ENCODE data around the gene PIGV. TPM values are rescaled to one million over a fixed set of nuclear protein-coding genes. Genes with fewer than 3 reads are reported as not detected.
A peak's percentile ranks its signal among the peaks of the same experiment; 100 is the strongest.

Gene PIGV
- total RNA-seq, 2 donors from 2014 or later, result 13.5 to 22.9 TPM

DNA sequence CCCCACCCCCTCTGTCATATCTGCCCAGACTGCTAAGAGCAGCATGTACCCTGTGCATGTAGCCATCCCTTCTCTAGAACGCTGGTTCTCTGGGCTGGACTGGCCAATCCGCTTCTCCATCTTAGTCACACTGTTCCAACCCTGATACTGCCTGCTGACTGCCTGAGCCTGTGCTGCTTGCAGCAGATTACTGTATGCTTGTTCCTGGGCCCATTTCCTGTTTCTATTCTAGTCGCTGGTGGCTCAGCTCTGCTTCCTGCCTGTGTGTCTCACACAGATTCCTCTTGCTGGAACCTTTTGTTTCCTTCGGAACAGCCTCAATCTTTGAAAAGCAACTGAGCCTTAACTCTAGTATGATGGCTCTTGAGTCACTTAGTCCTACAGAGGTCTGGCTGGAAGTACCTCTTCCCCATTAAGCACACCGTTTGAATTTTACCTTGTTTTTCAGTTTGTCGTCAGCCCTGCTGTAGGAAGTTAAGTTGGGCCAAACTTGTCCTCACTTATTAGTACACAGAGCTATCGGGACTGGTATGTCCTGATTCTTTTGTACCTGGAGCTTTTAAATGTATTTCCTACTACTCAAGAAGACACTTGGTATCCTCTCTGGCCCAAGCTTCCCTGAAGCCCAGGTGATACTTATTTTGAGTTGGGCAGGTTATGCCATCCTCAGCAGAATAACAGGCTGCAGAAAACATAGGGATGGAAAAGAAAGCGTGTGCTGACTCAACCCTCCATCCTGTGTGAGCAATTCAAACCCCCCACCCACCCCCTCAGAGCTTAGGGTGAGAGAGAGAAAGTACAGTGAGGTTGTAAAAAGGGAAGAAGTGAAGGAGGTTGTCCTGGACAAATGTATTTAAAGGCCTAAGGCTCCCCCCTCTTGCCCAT lies 43.4 kb upstream of the PIGV start:
- Histone ChIP-seq H3K36me3 (peaks cover 4% of the 10 kb centered on the region), H3K4me3 (peak overlapping the region; percentile 46), H3K4me1 (ENCODE audit: control insufficient read depth in 1 of 2, low read depth in 2 of 2) (peaks cover 46 to 60% of the 10 kb centered on the region in 2 donors), H3K9me3 (no peaks in the 10 kb centered on the region), H3K27ac (peak overlapping the region; percentile 69 to 90), H3K27me3 (replicated peaks; ENCODE audit: insufficient read depth) (no peaks in the 10 kb centered on the region)
- peak; percentile 68 for DNase-seq (ENCODE audit: low spot score)
- TF ChIP-seq, protein P1, sequence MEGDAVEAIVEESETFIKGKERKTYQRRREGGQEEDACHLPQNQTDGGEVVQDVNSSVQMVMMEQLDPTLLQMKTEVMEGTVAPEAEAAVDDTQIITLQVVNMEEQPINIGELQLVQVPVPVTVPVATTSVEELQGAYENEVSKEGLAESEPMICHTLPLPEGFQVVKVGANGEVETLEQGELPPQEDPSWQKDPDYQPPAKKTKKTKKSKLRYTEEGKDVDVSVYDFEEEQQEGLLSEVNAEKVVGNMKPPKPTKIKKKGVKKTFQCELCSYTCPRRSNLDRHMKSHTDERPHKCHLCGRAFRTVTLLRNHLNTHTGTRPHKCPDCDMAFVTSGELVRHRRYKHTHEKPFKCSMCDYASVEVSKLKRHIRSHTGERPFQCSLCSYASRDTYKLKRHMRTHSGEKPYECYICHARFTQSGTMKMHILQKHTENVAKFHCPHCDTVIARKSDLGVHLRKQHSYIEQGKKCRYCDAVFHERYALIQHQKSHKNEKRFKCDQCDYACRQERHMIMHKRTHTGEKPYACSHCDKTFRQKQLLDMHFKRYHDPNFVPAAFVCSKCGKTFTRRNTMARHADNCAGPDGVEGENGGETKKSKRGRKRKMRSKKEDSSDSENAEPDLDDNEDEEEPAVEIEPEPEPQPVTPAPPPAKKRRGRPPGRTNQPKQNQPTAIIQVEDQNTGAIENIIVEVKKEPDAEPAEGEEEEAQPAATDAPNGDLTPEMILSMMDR (IDR thresholded peaks at IDR 0.05), result no peak
- peak; percentile 99 for ATAC-seq (ENCODE audit: insufficient number of reproducible peaks, low FRiP score, low read depth)

DNA sequence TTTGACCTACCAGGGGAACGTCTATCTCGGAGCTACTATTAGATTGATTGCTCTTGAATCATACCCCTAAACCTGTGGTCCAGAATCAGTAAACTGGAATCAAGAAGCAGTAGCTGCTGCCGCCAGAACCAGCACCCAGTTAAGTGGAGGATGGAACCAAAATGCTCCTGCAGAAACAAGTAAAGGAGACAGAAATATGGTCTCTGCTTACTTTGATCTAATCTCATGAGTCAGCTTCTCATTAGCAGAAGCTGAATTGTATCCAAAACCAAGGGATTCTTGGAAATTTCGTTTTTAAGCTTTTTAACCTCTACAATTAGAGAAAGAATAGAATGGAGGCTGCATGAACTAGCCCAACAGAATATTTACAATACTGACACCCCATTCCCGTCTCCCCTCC lies 42.6 kb upstream of the PIGV start:
- Histone ChIP-seq H3K27ac (peak overlapping the region; percentile 69 to 90), H3K9me3 (no peaks in the 10 kb centered on the region), H3K36me3 (peaks cover 4% of the 10 kb centered on the region), H3K4me1 (ENCODE audit: control insufficient read depth in 1 of 2, low read depth in 2 of 2) (peaks cover 52 to 67% of the 10 kb centered on the region in 2 donors), H3K4me3 (no peak overlapping the region), H3K27me3 (replicated peaks; ENCODE audit: insufficient read depth) (no peaks in the 10 kb centered on the region)
- ATAC-seq (ENCODE audit: insufficient number of reproducible peaks, low FRiP score, low read depth), result no peak
- no peak for DNase-seq (ENCODE audit: low spot score)
- TF ChIP-seq, protein P1 (IDR thresholded peaks at IDR 0.05), result no peak

DNA sequence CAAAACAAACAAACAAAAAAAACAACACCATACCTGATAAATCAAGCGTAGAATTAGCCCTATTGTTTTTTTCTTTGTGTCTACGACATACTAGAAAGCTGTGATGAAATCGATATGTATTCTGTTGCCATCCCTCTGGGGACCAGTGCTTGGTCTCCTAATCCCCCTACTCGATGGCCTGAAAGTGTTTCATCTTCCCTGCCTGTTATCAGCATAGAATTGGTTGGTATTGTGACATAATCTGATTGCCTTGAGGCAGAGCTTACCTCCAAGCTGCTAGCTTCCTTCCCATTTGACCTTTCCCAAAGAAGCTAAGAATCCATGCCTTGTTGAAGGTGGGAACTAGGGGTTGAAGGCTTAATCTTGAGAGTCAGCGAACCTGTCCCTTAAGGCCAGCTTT lies 40.7 kb upstream of the PIGV start:
- Histone ChIP-seq H3K4me3 (no peak overlapping the region), H3K27me3 (replicated peaks; ENCODE audit: insufficient read depth) (no peaks in the 10 kb centered on the region), H3K27ac (peak overlapping the region; percentile 56 to 90), H3K36me3 (peaks cover 4% of the 10 kb centered on the region), H3K9me3 (no peaks in the 10 kb centered on the region), H3K4me1 (ENCODE audit: control insufficient read depth in 1 of 2, low read depth in 2 of 2) (peaks cover 54 to 81% of the 10 kb centered on the region in 2 donors)
- TF ChIP-seq, protein P1 (IDR thresholded peaks at IDR 0.05), result no peak
- DNase-seq (ENCODE audit: low spot score), result no peak
- ATAC-seq (ENCODE audit: insufficient number of reproducible peaks, low FRiP score, low read depth), result no peak

DNA sequence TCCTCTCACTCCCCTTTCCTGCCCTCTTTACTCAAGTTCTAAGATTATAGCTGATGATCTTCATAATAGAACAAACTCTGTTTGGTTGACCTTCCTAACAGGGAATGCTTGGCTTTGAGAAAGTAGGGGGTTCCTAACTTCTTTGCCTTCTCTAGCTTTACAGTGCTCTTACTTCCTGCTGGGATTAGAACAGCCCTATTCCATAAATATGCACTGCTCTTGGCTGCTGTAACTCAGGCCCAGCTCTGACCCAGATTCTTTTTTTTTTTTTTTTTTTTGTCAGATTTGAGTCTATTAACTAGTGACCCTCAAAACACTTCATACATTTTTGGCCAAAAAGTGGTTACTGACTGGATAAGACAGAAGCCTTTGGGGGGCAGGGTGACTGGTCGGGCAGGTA lies 39.4 kb upstream of the PIGV start:
- DNase-seq (ENCODE audit: low spot score), result no peak
- Histone ChIP-seq H3K4me1 (ENCODE audit: control insufficient read depth in 1 of 2, low read depth in 2 of 2) (peaks cover 51 to 90% of the 10 kb centered on the region in 2 donors), H3K4me3 (no peak overlapping the region), H3K27ac (peak overlapping the region; percentile 56 to 62), H3K36me3 (peaks cover 4% of the 10 kb centered on the region), H3K9me3 (no peaks in the 10 kb centered on the region), H3K27me3 (replicated peaks; ENCODE audit: insufficient read depth) (no peaks in the 10 kb centered on the region)
- TF ChIP-seq, protein P1 (IDR thresholded peaks at IDR 0.05), result no peak
- no peak for ATAC-seq (ENCODE audit: insufficient number of reproducible peaks, low FRiP score, low read depth)

DNA sequence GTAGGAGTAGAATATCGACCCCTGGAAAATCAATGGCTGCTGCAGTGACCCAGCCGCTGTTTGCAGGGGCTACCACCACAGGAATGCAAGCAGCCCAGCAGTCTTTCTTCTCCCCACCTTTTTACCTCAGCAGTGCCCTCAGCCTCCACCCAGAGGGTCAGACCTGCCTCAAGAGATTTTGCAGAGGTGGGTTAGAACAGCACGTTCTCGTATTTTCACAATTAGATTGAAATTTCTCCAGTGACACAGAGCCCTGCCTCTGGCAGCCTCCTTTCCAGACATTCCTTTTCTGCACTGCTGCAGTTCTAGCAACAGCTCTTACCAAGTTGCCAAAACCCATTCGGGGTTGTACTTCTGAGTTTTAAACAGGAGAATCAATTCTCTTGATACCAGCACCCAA lies 38.3 kb upstream of the PIGV start:
- peaks cover 4% of the 10 kb centered on the region for H3K36me3 ChIP-seq
- peaks cover 48 to 86% of the 10 kb centered on the region in 2 donors for H3K4me1 ChIP-seq (ENCODE audit: control insufficient read depth in 1 of 2, low read depth in 2 of 2)
- H3K4me3 ChIP-seq, result no peak overlapping the region
- peak overlapping the region; percentile 30 to 62 for H3K27ac ChIP-seq
- H3K27me3 ChIP-seq (replicated peaks; ENCODE audit: insufficient read depth), result no peaks in the 10 kb centered on the region
- ATAC-seq (ENCODE audit: insufficient number of reproducible peaks, low FRiP score, low read depth), result peak; percentile 28
- DNase-seq (ENCODE audit: low spot score), result no peak
- TF ChIP-seq, protein P1 (IDR thresholded peaks at IDR 0.05), result no peak
- no peaks in the 10 kb centered on the region for H3K9me3 ChIP-seq

Measured in thoracic aorta (tissue), 2 donors.